HG02763 (cell line): ENCODE data around the gene TENM3.
"Not testable (repeated sequence)": the region's sequence is repeated elsewhere in the genome, so short reads cannot be mapped to it uniquely, and the experiment has no call there.

Source experiments
- ATAC-seq: cut with Tn5 transposase; IDR thresholded peaks from one replicate; pipeline ENCODE4 v1.9.1; 2021; ENCODE audit warnings: mild to moderate bottlenecking, moderate library complexity; ENCODE audit not compliant: unreplicated experiment

The TENM3 gene

DNA sequence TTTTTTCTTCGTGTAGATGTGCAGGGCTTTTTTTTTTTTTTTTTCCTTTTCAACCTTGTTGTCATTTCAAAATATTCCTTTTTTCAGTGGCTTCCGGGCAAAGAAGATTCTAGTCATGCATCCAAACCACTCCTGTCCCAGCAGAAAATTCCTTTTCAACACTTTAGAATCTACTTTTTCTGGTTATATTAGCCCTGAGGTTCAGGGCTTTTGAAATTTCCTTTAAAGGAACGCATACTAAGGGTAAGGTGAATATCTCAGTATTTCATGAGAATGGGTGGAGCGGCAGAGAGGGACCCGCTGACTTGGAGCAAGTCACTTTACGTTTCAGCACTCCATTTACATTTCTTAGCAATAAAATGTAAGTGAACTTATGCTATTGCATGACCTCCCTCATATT is 15.6 kb upstream of the TENM3 start:
- no peak for ATAC-seq

DNA sequence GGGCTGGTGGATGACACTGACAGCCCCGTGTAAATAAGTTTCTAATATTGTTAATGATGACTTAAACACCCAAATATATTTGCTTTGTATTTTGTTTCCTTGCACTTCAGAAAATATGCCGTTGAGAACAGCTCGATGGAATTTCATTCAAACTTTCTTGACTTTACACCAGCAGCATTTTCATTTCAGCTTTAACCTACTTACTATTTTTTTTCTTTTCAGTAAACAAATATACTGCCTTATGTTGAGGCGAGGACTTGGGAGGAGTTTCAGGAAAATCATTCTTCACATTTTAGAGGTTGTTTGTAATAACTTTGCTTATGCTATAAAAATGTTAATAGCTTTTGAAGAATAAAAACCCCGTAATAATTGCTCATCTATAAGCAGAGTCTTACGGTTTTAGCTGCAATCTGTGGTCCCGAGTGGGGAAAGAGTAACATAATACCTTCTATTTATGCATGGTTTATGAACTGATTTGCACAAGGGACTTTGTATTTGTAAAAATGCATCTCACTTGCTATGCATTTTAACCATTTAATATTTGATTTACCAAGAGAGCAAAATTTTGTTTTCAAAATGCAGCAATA is 14.1 kb upstream of the TENM3 start:
- no peak for ATAC-seq

DNA sequence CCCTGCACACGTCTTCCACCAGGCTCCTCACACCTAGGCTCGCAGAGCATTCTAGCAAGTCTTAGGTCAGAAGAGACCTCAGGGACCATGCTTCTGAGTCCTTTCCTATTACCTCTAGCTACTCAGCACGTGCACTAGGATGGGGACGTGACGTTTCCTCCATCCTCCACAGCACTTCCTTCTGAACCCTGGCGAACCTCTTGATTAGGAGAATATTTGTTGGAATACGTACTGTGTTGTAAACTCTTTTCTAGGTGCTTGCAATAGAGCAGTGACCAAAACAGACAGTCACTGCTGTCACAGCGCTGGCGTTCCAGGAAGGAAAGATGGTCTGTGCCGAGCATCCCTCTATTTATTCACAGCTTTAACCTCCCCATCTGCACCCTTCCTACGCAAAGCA is 12.9 kb upstream of the TENM3 start:
- no peak for ATAC-seq

DNA sequence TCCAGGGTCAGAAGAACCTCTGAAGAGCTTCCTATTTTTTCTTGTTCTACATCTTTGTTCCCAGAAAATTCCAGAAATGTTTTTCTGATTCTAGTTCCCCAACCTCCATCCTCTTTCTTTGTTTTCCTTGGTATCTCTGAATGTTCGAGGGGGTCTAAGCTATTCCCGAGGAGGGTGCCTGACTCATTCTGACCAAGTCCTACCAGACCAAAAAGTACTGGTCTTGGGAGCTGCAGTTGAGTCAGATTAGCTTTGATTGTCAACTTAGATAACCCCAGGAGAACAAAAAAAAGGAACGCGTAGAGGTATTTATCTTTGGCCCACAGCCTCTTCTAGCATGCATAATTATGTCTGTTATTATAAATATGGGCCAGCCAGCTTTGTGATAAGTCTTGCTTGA is 12.1 kb upstream of the TENM3 start:
- no peak for ATAC-seq

DNA sequence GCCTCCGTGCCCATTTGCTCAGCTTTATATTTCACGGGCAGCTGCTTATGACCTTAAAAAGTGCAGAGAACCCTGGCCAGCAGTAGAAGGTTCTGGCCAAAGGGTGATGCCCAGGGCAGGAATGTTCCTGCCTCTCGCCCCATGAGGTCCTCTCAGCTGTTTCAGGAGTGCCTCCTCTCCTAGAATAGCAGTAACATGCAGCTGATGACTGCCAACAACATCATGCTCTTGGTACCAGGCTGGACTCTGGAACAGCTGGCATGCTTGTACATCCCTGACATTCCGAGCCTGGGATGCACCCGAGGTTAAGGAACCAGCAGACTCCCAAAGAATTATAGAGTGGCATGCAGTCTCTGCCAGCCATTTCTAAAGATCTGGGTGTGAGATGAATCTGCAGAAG is 11.7 kb upstream of the TENM3 start:
- ATAC-seq, result no peak

DNA sequence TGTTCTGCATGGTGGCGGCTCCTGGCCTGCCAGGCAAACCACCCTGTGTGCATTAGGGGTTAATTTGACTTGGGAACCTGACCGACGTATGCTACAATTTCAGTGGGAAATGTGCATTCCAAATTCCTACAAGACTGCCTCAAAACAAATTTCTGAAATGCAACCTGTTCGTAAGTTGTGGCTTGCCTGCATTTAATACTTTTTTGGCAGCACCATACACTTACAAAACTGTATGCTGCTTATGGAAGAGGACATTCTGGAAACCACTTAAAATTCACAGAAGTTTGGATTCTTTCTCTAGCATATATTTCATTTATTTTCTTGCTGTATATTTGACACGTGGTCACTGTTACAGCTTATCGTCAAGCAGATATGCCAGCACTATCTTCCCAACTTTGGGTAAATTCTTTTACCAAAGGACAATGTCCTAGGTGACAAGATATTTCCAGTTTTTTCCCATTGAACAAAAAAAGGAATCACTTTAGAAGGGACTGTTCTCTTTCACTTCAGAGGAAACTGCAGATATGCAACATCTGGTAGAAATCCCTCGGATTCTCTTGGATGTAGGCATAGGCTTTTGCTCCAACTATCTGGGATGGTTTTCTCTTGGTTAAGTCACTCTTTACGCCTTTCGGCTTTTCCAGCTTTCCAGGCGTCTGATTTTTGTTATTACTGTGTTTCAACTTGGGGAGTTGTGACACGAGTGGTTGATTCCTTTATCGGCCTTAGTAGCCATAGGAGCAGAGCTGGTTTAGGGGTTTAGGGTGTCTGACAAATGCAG is 9.7 kb upstream of the TENM3 start:
- no peak for ATAC-seq

DNA sequence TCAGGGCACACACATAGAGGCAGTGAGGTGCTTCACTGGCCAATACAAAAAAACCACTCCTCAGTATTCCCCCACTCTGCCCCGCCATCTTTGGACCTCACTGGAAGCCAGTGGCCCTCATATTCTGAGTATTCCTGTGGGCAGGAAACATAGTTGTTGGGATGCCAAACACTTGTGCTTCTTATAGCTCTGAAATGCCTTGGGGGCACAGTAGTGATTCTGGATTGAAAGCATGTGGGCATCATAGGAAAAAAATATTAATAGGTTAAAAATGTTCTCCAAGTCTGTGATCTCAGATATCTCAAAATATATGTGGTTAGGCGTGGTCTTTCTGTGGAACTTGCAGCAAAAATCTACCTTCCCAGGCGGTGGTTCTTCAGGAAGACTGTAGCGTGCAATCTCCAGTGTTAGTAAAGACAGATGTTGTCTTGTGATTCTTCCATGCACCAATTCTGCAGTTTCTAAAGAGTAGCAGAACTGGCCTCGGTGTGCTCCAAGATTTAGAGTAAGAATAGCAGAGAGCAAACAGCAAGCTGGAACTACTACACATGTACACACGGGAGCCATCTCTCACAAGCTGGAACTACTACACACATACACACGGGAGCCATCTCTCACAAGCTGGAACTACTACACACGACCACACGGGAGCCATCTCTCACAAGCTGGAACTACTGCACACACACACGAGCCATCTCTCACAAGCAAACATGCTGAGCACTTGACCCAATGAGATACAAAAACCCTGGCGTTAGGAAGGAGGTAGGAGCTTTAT is 8.0 kb upstream of the TENM3 start:
- no peak for ATAC-seq

DNA sequence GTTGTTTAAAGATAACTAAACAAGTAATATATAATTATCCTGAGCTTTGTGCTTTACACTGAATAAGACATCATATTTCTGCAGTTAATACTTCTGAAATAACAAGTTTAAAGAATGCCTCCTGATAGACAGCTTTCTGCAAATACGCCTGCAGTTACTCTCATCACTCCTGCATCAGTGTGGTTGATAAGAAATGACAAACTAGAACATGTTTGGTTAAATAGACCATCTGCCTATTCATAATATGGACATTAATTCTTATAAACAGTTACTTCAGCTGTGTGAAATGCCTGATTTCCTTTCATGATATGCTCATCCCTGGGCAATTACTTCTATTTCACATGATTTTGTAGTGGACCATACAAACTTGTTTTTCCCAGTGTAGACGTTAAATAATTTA is 7.0 kb upstream of the TENM3 start:
- ATAC-seq, result no peak

DNA sequence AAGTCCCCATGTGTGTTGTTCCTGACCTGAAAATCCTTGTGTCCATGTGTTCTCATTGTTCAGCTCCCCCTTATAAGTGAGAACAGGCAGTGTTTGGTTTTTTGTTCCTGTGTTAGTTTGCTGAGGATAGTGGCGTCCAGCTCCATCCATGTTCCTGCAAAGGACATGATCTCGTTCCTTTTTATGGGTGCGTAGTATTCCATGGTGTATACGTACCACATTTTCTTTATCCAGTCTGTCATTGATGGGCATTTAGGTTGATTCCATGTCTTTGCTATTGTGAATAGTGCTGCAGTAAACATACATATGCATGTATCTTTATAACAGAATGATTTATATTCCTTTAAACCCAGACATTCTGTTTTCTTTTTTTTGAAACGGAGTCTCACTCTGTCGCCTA is 6.2 kb upstream of the TENM3 start:
- not testable (repeated sequence) for ATAC-seq

DNA sequence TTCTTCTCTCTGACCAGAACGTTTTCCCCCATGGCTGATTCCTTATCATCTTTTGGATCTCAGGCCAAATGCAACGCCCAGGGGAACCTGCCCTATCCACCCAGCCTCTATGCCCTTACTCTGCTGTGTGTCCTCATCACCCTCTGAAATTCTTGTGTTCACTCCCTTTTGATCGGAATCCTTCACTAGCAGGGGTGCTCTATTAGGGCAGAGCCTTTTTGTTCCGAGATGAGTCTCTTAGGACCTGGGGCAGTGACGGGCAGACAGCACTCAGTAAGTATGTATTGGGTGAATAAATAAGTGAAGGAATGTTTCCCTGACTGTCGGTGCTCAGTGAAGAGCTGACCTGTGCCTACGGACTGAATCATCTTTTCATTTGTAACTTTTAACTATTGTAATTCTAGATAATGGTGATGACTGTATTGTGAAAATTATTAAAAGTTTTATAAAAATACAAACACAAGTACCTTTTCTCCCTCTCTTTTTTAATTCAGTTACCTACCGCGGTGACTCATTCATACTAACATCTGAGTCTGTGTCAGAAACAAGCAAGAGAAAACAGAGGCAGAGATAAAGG is 4.8 kb upstream of the TENM3 start:
- ATAC-seq, result no peak

DNA sequence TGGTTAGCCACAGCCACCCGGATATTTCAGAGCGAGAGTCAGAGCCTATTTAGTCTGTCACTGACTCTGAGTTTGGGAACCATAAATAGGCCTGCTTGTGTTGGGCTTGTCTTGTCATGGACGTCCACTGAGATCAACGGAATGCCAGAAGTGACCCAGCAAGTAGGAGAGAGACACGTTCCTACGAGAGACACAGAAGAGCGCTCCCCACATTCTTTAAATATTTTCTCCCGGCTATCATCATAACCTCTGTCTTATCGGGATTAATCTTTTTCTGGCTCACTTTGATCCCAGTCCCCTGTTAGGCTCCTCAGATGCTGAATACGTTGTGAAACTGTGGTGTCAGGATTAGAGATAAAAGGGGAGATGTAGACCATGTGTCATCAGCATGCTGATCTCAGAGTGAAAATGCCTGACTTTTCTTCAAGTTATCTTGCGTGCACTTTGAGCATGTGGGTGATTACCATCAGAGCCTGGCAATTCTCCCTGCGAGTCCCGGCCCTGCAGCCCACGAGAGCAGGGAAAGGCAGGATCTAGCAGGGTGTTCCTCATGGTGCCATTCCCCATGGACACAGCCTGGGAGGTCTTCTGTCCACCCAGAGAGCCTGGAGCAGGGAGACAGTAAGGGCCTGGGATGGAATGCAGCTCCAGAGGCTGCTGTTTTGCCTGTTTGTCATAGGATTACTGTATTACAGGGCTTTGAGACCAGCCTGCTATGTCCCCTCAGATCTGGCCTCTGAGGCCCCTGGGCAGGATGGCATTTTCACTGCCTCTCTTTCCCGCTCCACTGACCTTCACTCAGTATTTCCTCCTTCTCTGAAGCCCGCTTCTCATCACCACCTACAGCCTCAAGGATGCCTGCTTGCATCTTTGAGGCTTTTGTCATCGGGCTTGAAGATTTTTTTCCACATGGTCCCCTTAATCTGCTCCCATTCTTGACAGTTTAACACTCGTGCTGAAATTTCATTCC is 2.8 kb upstream of the TENM3 start:
- ATAC-seq, result no peak

DNA sequence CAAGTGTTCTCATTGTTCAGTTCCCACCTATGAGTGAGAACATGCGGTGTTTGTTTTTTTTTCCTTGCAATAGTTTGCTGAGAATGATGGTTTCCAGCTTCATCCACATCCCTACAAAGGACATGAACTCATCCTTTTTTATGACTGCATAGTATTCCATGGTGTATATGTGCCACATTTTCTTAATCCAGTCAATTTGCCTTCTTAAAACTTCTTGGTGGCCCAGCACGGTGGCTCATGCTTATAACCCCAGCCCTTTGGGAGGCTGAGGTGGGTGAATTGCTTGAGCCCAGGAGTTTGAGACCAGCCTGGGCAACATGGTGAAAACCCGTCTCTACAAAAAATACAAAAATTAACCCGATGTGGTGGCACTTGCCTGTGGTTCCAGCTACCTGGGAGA is 942 bp upstream of the TENM3 start:
- ATAC-seq, result not testable (repeated sequence)

DNA sequence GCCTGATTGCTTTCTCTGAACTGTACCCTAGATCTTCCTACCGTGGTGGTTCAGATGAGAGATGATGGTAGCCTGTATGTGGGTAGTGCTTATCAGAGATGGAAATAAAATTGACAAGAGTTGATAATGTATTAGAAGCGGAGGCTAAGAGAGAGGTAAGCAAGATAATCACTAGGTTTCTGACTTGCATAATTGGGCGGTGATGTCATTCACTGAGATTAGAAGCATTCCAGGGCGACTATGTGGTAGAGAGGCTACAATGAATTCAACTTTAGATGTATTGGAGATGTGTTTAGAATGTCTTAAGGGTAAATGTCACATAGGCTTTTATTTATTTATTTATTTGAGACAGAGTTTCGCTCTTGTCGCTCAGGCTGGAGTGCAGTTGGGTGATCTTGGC is 415 bp upstream of the TENM3 start:
- ATAC-seq, result no peak

DNA sequence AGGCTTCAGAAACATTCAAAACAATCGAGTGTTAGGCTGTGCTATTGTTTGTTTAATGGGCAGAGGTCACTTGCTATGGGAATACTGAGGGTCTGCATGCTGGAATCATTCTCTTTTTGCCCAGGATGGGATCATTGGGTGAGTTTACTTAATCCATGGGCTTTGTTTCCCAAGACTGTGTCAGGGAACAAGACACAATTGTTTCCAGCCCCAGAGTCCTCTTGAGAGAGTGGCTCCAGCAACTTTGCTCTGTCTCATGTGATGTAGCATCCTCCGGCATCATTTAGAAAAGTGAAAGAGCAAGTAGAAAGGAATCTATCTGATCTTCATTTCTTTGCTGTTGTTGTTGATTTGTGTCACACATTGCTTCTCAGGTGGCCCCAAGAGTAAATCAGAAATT is 1.8 kb downstream of the TENM3 start:
- ATAC-seq, result no peak

DNA sequence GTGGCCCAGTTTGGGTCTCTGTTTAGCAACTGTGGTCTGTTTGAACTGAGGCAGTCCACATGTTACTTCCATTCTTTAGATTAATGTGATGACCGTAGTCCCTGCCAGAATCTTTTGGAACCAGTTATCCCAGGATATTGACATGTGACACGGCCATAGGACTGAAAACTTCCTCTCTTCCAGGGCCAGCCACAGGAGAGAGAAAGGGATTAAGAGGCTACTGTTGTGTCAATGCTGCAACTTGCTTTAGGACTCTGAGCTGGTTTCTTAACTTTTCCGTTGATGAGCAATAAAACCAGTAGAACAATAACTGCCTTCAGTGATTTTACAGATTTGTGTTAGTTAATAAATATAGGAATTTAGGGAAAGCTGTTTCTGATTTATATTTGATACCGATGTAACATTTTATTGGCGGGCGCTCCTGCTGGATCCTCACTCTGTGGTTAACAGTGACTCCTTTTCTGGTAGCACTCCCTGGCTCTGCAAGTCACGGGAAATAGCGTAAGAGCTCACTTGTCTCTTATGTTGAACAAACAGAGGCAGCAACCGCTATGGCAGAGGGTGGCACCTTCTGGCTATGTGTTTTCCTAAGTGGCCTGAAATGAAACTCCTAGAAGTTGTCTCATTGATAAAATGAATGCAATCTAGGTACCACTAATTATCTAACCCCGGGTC is 2.5 kb downstream of the TENM3 start:
- no peak for ATAC-seq

DNA sequence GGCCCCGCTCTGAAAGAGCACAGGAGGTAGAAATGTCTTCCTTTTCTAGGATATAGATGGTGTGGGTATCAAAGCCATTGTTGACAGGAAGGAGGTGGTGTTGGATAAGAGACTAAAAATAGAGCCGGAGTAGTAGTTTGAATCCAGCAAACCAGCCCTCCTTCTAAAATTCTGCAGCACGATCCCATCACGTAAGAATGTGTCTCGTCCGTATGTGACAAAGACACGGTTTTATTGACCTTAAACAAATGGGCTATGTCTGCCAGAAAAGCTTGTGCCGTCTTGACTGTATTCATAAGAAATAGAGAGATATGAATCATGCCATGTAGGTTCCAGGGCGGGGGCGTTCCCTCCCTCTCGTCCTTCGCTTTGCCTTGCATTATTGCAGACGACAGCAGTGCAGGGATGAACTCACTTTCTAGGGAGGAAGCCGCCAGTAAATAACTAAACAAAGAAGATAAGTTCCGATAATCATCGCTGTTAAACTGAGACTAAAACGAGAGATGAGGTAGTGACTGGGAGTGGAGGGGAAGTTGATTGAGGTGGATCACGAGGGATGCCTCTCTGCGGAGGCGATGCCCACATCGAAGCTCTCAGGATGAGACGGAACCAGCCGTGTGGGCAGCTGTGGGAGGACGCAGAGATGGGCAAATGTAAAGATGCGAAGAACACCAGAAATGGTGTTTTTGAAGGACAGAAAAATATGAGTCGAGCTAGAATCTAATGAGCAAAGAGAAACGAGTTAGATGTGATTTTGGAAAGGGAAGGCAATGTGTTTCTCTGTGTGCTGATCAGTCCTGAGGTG is 3.4 kb downstream of the TENM3 start:
- ATAC-seq, result no peak

DNA sequence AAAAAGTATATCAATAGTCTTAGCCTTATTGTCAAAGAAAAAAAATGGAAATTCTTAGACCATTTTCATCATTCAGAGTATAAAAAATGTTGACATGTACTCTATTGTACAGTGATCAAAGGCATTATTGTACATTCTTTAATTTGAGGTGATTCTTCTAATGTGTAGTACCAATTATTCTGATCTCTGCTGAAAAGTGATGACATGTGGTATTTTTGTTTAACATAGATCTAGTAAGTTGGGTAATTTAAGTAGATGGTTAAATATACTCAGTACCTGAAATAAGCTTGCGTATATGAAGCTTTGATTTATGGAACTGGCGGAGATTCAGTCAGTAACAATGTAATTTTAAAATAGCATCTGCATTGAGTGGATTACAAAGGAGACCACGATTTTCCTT is 5.1 kb downstream of the TENM3 start:
- no peak for ATAC-seq

DNA sequence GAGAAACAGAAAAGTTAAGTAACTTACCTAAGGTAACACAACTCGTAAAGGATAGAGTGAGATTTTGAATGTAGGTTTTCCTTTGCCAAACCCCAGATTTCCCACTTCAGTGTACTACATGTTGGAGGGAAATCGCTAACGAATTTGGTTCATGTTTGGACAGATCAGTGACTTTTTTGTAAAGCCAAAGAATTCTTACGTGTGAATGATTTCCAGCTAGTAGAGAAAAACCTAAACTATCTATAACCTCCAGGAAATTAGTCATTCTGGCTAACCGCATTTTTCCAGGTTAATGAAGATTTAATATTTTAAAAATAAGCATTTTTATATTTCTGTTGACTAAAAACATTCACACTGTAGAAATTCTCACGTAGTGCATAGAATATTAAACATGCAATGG is 7.2 kb downstream of the TENM3 start:
- ATAC-seq, result no peak

DNA sequence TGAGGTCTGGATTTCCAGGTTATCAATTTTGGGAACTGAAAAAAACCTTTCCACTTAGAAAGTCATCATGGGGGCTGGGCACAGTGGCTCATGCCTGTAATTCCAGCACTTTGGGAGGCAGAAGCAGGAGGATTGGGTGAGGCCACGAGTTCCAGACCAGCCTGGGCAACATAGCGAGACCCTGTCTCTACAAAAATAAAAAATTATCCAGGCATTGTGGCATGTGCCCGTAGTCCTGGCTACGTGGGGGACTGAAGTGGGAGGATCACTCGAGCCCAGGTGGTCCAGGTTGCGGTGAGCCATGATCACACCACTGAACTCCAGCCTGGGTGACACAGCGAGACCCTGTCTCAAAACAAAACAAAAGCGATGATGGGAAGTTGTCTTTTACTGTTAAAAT is 7.9 kb downstream of the TENM3 start:
- ATAC-seq, result no peak
